ENCODE data around the gene GNB1L. TPM values are rescaled to one million over a fixed set of nuclear protein-coding genes. Genes with fewer than 3 reads are reported as not detected.

The GNB1L gene
- total and polyA plus RNA-seq, 9 of the 15 experiments (the other 6 are each of a cell fraction or from before 2014, with no cell fraction given), result 0.56 to 50.5 (median 10.2) TPM

DNA sequence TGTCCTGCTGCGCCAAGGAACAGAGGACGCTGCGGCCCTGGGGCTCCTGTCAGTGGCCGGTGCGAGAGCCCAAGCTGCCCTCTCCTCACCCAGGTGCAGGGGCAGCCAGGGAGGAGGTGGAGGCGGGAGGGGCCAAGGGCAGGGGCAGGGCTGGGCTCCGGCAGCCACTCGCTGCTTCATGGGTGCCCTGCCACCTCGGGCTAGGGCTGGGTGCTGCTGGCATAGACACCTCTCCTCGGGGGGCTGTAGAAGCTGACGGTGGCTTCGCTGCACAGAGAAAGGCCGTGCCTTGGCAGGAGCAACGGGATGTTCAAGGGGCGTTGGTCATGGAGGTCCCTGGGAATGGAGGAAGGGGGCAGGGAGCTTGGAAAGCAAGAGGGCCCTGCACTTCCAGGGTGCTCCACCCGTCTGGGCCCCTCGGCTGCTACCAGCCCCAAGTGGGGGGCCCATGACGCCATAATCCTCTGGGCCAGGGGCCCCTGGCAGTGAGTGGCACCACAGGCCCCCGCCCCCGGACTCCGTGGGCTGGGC is 95.7 kb downstream of the GNB1L start (continued):
- no peak for TF ChIP-seq RAD51 (IDR thresholded peaks at IDR 0.05; ENCODE audit: borderline replicate concordance, low read depth)
- TF ChIP-seq YBX1 (IDR thresholded peaks at IDR 0.05), result no peak
- peak; percentile 14 for TF ChIP-seq SETDB1 (IDR thresholded peaks at IDR 0.05; ENCODE audit: low read length)
- TF ChIP-seq FOXA3 (CRISPR knock-in tag; conservative IDR thresholded peaks at IDR 0.05 in 1 of 2, IDR thresholded peaks at IDR 0.05 in 1 of 2), result no peak
- TF ChIP-seq ZNF184 (CRISPR knock-in tag; IDR thresholded peaks at IDR 0.05), result 0 out of 2 replicates have a peak, but pooled peaks have one; percentile 2
- no peak for TF ChIP-seq XRCC5 (IDR thresholded peaks at IDR 0.05; ENCODE audit: low read depth, low read length)
- TF ChIP-seq CSDE1 (IDR thresholded peaks at IDR 0.05), result no peak
- TF ChIP-seq EGR1 (conservative IDR thresholded peaks at IDR 0.05), result 0 out of 2 replicates have a peak, but pooled peaks have one; percentile 25
- 0 out of 2 replicates have a peak, but pooled peaks have one; percentile 3 for TF ChIP-seq ZBTB7A (IDR thresholded peaks at IDR 0.05; ENCODE audit: borderline replicate concordance, control insufficient read depth, low read depth, low read length)
- TF ChIP-seq, protein P1, sequence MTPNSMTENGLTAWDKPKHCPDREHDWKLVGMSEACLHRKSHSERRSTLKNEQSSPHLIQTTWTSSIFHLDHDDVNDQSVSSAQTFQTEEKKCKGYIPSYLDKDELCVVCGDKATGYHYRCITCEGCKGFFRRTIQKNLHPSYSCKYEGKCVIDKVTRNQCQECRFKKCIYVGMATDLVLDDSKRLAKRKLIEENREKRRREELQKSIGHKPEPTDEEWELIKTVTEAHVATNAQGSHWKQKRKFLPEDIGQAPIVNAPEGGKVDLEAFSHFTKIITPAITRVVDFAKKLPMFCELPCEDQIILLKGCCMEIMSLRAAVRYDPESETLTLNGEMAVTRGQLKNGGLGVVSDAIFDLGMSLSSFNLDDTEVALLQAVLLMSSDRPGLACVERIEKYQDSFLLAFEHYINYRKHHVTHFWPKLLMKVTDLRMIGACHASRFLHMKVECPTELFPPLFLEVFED (CRISPR knock-in tag; conservative IDR thresholded peaks at IDR 0.05), result no peak
- TF ChIP-seq ZNF311 (CRISPR knock-in tag; IDR thresholded peaks at IDR 0.05), result no peak
- TF ChIP-seq BHLHE40 (IDR thresholded peaks at IDR 0.05; ENCODE audit: low read length), result no peak
- TF ChIP-seq, protein P2, sequence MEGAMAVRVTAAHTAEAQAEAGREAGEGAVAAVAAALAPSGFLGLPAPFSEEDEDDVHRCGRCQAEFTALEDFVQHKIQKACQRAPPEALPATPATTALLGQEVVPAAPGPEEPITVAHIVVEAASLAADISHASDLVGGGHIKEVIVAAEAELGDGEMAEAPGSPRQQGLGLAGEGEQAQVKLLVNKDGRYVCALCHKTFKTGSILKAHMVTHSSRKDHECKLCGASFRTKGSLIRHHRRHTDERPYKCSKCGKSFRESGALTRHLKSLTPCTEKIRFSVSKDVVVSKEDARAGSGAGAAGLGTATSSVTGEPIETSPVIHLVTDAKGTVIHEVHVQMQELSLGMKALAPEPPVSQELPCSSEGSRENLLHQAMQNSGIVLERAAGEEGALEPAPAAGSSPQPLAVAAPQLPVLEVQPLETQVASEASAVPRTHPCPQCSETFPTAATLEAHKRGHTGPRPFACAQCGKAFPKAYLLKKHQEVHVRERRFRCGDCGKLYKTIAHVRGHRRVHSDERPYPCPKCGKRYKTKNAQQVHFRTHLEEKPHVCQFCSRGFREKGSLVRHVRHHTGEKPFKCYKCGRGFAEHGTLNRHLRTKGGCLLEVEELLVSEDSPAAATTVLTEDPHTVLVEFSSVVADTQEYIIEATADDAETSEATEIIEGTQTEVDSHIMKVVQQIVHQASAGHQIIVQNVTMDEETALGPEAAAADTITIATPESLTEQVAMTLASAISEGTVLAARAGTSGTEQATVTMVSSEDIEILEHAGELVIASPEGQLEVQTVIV (CRISPR knock-in tag; IDR thresholded peaks at IDR 0.05; ENCODE audit: borderline replicate concordance), result no peak
